ENCODE measurements around the gene OR52K1. TPM values are rescaled to one million over a fixed set of nuclear protein-coding genes. Genes with fewer than 3 reads are reported as not detected.
"Not testable (repeated sequence)": the region's sequence is repeated elsewhere in the genome, so short reads cannot be mapped to it uniquely, and the experiment has no call there.

Gene OR52K1
- total RNA-seq, 1 experiment from 2014 or later: not detected

DNA sequence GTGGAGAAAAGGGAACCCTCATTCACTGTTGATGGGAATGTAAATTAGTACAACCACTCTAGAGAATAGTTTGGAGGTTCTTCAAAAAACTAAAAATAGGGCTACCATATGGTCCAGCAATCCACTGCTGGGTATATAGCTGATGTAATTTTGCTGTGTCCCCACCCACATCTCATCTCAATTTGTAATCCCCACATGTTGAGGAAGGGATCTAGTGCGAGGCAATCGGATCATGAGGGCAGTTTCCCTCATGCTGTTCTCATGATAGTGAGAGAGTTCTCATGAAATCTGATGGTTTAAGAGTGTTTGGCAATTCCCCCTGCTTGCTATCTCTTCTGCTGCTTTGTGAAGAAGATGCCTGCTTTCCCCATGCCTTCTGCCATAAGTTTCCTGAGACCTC, 45.5 kb downstream of the OR52K1 start (continued):
- TF ChIP-seq SP1 (IDR thresholded peaks at IDR 0.05; ENCODE audit: low read depth) (no peak), CEBPB (IDR thresholded peaks at IDR 0.05; ENCODE audit: low read depth) (no peak), YY1 (IDR thresholded peaks at IDR 0.05; ENCODE audit: extremely low read depth, insufficient replicate concordance, low read depth, low read length) (no peak), TCF7L2 (IDR thresholded peaks at IDR 0.05; ENCODE audit: borderline replicate concordance, extremely low read depth, insufficient read depth, insufficient read length) (no peak), SRF (IDR thresholded peaks at IDR 0.05; ENCODE audit: low read depth) (no peak), JUND (IDR thresholded peaks at IDR 0.05) (no peak)
- TF ChIP-seq, protein P1, sequence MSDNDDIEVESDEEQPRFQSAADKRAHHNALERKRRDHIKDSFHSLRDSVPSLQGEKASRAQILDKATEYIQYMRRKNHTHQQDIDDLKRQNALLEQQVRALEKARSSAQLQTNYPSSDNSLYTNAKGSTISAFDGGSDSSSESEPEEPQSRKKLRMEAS (IDR thresholded peaks at IDR 0.05): no peak

DNA sequence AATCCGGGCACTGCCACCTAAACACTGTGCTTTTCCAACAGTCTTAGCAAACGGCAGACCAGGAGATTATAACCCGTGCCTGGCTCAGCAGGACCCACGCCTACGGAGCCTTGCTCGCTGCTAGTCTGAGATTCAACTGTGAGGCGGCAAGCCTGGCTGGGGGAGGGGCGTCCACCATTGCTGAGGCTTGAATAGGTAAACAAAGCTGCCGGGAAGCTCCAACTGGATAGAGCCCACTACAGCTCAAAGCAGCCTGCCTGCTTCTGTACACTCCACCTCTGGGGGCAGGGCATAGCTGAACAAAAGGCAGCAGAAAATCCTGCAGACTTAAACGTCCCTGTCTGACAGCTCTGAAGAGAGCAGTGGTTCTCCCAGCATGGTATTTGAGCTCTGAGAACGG, 49.2 kb downstream of the OR52K1 start:
- H3K4me1 ChIP-seq (ENCODE audit: control insufficient read depth in 1 of 2, insufficient read depth in 2 of 2, low read length in 2 of 2); H3K9me3 ChIP-seq (ENCODE audit: control insufficient read depth in 1 of 2, insufficient read depth in 1 of 2, low read depth in 1 of 2, low read length in 2 of 2); H3K9ac ChIP-seq (ENCODE audit: low read length); DNase-seq (ENCODE audit: low read depth, low spot score); intact Hi-C loops (cut with micrococcal nuclease); BruUV-seq (replicated peaks); H3K79me2 ChIP-seq (ENCODE audit: insufficient read depth, low read length); POLR2A ChIA-PET; H2AFZ ChIP-seq (ENCODE audit: low read depth, low read length, poor library complexity, severe bottlenecking); H3K4me2 ChIP-seq (ENCODE audit: low read length); H3K36me3 ChIP-seq (ENCODE audit: control insufficient read depth in 1 of 2, insufficient read depth in 2 of 2, low read length in 2 of 2); ATAC-seq; RAD21 ChIA-PET (ENCODE audit: low non-redundant PET in 1 of 2, low total read pairs in 2 of 2, uncharacterized antibody in 2 of 2, unreplicated experiment in 2 of 2); H3K4me3 ChIP-seq (replicated peaks in 1 of 2; ENCODE audit: low read depth in 1 of 2, low read length in 2 of 2); H3K27ac ChIP-seq (ENCODE audit: low read depth, low read length); H4K20me1 ChIP-seq (ENCODE audit: insufficient read depth); H3K9me2 ChIP-seq (ENCODE audit: insufficient read depth): not testable (repeated sequence)
- peaks cover 28% of the 10 kb centered on the region for H3K27me3 ChIP-seq (ENCODE audit: insufficient read depth, low read length)
- CTCF ChIA-PET: interaction anchor here (1.3 to 1.5 kb wide), 2 partner anchors 8 to 344 kb away, joined by 3 to 5 read pairs; no protein-coding TSS in a partner anchor

DNA sequence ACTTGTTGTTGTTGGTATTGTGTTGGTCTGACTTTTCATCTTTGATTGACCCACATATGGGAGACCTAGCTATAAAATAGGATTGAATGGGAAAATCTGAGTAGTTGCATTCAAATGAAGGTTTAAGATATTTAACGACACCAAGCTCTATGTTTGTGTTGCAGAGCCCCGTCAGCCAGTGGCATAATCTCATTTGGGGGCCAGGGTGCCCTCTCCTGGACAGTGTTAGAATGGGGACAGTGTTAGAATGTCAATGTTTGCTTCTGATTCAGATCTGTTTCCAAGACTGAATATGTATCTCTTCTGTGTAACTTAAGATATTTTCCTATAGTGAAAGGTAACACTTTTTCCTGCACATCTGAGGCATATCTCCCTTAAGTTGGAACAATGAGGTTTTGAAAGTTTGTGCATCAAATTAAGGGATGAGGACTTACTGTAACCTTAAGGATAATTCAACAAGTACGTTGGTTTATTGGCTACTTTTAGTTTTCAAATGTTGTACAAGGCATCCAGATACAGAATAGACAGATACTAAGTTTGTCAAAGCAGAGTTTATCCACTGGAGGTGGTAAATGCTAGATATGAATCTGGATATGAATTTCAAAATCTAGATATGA, 57.3 kb downstream of the OR52K1 start:
- ATAC-seq (peak; percentile 90), DNase-seq (ENCODE audit: low read depth, low spot score) (no peak)
- Histone ChIP-seq H3K9me3 (ENCODE audit: control insufficient read depth in 1 of 2, insufficient read depth in 1 of 2, low read depth in 1 of 2, low read length in 2 of 2) (no peaks in the 10 kb centered on the region), H2AFZ (ENCODE audit: low read depth, low read length, poor library complexity, severe bottlenecking) (no peak overlapping the region), H3K4me1 (ENCODE audit: control insufficient read depth in 1 of 2, insufficient read depth in 2 of 2, low read length in 2 of 2) (peaks cover 0 to 6% of the 10 kb centered on the region in 2 experiments; a peak in 1 of 4 replicates), H3K9ac (ENCODE audit: low read length) (no peak overlapping the region), H3K27ac (ENCODE audit: low read depth, low read length) (no peak overlapping the region), H4K20me1 (ENCODE audit: insufficient read depth) (no peaks in the 10 kb centered on the region), H3K4me2 (ENCODE audit: low read length) (no peak overlapping the region), H3K4me3 (replicated peaks in 1 of 2; ENCODE audit: low read depth in 1 of 2, low read length in 2 of 2) (no peak overlapping the region), H3K27me3 (ENCODE audit: insufficient read depth, low read length) (peaks cover 24% of the 10 kb centered on the region; the same call in 1 of the 2 replicates), H3K79me2 (ENCODE audit: insufficient read depth, low read length) (no peaks in the 10 kb centered on the region), H3K36me3 (ENCODE audit: control insufficient read depth in 1 of 2, insufficient read depth in 2 of 2, low read length in 2 of 2) (no peaks in the 10 kb centered on the region), H3K9me2 (ENCODE audit: insufficient read depth) (no peaks in the 10 kb centered on the region)
- intact Hi-C loops (cut with micrococcal nuclease): loop anchor here (1.0 kb wide), 1 partner anchor 352 kb away; no protein-coding TSS in a partner anchor
- ChIA-PET RAD21 (ENCODE audit: low non-redundant PET in 1 of 2, low total read pairs in 2 of 2, uncharacterized antibody in 2 of 2, unreplicated experiment in 2 of 2) (interaction anchor here (0.7 to 1.0 kb wide), 3 partner anchors 352 to 356 kb away, joined by 3 to 9 read pairs (median 6); no protein-coding TSS in a partner anchor), POLR2A (no interaction called here), CTCF (interaction anchor here (0.5 to 5.2 kb wide), 12 partner anchors 9 to 691 kb away, joined by 3 to 84 read pairs (median 3); no protein-coding TSS in a partner anchor)
- BruUV-seq (replicated peaks): no TSS peak
- TF ChIP-seq, protein P1 (IDR thresholded peaks at IDR 0.05): no peak
- TF ChIP-seq, protein P2, sequence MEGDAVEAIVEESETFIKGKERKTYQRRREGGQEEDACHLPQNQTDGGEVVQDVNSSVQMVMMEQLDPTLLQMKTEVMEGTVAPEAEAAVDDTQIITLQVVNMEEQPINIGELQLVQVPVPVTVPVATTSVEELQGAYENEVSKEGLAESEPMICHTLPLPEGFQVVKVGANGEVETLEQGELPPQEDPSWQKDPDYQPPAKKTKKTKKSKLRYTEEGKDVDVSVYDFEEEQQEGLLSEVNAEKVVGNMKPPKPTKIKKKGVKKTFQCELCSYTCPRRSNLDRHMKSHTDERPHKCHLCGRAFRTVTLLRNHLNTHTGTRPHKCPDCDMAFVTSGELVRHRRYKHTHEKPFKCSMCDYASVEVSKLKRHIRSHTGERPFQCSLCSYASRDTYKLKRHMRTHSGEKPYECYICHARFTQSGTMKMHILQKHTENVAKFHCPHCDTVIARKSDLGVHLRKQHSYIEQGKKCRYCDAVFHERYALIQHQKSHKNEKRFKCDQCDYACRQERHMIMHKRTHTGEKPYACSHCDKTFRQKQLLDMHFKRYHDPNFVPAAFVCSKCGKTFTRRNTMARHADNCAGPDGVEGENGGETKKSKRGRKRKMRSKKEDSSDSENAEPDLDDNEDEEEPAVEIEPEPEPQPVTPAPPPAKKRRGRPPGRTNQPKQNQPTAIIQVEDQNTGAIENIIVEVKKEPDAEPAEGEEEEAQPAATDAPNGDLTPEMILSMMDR (IDR thresholded peaks at IDR 0.05 in 2 of 3, conservative IDR thresholded peaks at IDR 0.05 in 1 of 3; ENCODE audit: borderline replicate concordance in 1 of 3, insufficient read depth in 1 of 3, low read depth in 2 of 3, low read length in 2 of 3): peak; percentile 72 to 86 (median 85); a peak in 5 of 6 replicates
- TF ChIP-seq EZH2phosphoT487 (IDR thresholded peaks at IDR 0.05; ENCODE audit: borderline replicate concordance) (no peak), RAD21 (IDR thresholded peaks at IDR 0.05; ENCODE audit: low read depth) (peak; percentile 51), CBX3 (IDR thresholded peaks at IDR 0.05; ENCODE audit: low read depth) (no peak), CEBPB (IDR thresholded peaks at IDR 0.05; ENCODE audit: low read depth) (no peak), EZH2 (IDR thresholded peaks at IDR 0.05) (no peak), YY1 (IDR thresholded peaks at IDR 0.05; ENCODE audit: extremely low read depth, insufficient replicate concordance, low read depth, low read length) (no peak), POLR2AphosphoS5 (IDR thresholded peaks at IDR 0.05; ENCODE audit: low read depth, low read length) (no peak)
- TF ChIP-seq, protein P3, sequence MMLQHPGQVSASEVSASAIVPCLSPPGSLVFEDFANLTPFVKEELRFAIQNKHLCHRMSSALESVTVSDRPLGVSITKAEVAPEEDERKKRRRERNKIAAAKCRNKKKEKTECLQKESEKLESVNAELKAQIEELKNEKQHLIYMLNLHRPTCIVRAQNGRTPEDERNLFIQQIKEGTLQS (IDR thresholded peaks at IDR 0.05): no peak

All from HCT116 (cell line).